HG02840 (cell line): ENCODE measurements around the gene PSMC6.
"Not testable (repeated sequence)": the region's sequence is repeated elsewhere in the genome, so short reads cannot be mapped to it uniquely, and the experiment has no call there.

Source experiments
- ATAC-seq: cut with Tn5 transposase; IDR thresholded peaks from one replicate; pipeline ENCODE4 v1.9.1; 2021; ENCODE audit warnings: mild to moderate bottlenecking, moderate library complexity, moderate number of reproducible peaks; ENCODE audit not compliant: unreplicated experiment, low FRiP score

Gene PSMC6

DNA sequence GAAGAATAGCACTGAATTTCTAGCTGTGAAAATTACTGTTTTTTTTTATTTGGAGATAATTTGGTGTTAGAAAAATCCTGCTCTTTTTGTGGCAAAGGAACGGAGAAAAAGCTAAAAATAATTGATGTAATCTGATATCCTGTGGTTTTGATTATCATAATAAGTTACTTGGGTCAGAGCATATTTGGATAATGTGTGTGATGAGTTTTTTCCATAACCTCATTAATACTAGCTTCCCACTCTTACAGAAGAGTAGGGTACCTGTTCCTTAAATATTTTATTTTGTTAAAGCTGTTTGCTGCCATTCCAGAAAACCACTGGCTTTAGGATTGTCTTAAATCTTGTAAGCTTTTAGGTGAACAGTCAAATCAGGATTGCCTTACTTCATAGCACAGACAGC lies 4.7 kb downstream of the PSMC6 start:
- no peak for ATAC-seq

DNA sequence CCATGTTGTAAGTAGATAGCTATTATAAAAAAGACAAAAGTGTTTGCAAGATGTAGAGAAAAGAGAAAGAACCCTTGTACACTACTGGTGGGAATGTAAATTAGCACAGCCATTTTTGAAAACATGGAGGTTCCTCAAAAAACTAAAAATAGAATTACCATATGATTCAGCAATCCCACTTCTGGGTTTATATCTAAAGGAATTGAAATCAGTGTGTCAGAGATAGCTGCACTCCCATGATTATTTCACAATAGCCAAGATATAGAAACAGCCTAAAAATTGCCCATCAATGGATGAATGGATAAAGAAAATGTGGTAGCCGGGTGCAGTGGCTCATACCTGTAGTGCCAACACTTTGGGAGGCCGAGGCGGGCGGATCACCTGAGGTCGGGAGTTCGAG lies 9.2 kb downstream of the PSMC6 start:
- ATAC-seq, result no peak

DNA sequence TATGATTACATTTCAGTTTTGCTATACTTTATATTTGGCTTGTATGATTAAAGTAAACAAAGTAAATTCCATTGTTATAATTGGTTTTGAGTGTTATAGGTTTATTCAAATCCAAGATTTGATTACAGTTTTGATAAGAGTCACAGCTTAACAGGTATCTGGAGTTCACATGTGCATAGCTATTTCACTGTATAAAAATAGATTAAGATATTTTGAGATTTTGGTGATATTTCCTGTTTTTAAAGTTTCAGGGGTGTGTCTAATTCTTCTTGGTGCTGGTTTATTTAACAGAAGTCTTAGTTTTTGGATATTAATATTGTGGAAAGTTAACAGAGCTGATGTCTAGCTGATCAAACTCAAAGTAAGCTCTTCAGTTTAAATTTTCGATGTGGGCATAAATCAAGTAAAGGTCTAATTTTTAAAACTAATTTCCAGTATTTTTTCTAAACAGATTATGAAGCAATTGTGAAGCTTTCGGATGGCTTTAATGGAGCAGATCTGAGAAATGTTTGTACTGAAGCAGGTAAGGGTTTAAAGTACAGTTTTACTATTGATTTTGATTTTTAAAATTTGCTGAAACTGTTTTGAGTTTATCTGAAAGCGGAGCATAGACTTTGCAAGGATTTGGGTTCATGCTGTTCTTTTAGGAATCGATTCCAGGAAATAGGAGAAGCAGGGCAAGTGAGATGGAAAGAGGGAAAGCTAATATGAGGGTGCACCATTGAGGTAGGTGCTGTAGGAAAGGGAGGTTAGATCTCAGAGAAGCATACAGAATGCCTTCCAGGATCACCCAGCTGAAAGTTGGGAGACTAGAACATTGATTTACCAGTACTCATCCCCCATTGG lies 16.7 kb downstream of the PSMC6 start:
- no peak for ATAC-seq

DNA sequence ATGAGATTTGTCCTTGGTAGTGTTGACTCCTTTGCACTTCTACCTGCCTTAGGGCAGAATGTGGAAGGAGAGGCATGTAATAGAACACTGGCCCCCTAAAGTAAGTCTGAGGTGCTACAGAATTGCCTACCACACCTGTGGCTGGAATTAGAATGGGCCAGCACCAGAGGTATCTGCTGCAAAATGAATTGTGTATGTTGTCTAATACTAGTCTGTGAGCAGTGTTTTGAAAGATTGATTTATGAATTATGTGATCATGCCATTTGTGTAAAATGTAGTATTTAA lies 17.3 kb downstream of the PSMC6 start:
- no peak for ATAC-seq

DNA sequence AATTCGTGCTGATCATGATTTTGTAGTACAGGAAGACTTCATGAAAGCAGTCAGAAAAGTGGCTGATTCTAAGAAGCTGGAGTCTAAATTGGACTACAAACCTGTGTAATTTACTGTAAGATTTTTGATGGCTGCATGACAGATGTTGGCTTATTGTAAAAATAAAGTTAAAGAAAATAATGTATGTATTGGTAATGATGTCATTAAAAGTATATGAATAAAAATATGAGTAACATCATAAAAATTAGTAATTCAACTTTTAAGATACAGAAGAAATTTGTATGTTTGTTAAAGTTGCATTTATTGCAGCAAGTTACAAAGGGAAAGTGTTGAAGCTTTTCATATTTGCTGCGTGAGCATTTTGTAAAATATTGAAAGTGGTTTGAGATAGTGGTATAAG lies 20.5 kb downstream of the PSMC6 start:
- ATAC-seq, result not testable (repeated sequence)

DNA sequence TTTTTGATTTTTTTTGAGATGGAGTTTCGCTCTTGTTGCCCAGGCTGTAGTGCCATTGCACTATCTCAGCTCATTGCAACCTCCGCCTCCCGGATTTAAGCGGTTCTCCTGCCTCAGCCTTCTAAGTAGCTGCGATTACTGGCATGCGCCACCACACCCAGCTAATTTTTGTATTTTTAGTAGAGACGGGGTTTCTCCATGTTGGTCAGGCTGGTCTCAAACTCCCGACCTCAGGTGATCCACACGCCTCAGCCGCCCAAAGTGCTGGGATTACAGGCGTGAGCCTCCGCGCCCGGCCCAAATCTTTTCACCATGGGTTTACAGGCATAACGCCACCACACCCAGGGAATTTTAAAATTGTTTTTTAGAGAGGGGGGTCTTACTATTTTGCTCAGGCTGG lies 22.0 kb downstream of the PSMC6 start:
- not testable (repeated sequence) for ATAC-seq

DNA sequence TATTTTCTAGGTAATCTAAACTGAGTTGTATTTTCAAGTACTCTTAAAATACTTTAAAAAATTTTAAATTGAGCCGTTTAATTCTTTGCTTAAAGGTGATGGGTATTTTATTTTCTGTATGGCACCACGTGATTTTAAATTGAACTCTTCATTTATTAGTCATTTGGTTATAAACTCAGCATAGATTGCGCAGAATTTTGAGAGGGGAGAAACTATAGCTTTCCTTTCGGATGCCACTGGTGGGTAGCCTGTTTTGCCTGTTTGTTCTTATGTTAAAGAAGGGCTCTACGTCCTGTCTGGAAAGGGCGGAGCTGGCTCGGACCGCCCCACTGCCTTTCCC lies 22.6 kb downstream of the PSMC6 start:
- no peak for ATAC-seq

DNA sequence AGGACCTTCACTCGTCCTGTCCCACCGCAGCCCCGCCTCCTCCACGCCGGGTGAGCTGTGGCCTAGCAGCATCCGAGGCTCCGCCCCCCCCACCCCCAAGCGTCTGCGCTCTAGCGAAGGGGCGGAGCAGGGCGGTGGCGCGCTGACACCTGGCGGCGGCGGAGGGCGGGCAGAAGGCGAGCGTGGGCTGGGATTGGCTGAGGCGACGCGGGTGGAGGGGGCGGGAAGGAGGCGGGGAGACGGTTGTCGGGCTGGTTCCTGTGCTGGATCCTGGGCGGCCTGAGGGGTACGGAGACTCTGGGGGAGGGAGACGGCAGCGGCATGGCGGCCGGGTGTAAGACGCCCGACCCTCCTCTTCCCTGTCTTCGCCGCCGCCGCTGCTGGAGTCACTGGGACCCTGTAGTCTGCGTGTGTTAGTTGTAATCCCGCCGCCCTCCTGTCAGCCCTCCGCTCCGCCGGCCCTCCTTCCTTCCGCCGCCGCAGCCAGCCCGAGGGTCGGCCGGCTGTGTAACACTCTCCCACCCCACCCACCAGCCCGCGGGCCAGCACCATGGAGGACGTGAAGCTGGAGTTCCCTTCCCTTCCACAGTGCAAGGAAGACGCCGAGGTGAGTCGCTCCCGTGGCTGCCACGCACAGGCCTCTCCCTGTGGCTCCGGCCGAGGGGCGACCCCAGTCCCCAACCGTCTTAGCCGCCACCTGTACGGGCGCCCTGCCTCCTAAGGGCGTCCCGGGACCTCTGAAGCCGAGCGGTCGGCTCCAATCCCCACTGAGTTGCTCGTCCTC lies 23.1 kb downstream of the PSMC6 start, which contains the start of gene STYX:
Gene STYX (plus strand): TSS at position 242 of the 784 bp plus-strand sequence. CDS start 309 bp downstream, at position 551.
- ATAC-seq, result peak; percentile 93

DNA sequence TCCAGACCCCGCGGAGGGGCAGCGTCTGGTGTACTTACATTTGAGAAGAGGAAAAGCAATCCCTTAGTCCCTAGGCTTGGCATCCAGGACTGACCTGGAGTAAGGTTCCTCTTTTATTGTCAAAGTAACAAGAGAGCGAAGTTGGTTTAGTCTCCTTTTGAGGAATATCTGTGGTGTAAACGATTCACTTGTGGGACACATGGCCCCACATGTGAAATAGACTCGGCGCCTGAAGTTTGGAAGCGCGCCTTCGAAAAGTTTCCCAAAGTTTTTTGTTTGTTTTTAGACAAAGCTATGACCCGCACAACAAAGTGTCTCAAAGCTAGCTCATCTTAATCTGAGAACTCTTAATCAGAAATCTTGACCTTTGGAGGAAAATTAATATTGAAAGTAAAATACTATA lies 23.7 kb downstream of the PSMC6 start:
- no peak for ATAC-seq

DNA sequence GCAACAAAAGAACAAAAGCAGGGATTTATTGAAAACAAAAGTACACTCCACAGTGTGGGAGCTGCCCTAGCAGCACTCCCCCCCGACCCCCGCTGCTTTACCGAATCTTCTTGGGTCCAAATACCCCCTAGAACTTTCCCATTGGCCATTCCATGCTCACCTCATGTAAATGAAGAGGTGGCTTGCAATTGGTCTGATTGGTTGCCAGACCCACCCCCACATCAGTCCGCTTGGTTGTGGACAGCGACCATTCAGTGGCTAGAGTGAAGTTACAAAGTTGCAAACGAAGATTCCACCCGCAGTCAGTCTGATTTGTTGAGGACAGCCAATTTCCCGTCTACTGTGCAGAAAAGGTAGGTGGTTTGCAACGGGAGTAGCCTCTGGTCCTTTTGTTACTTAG lies 26.8 kb downstream of the PSMC6 start:
- ATAC-seq, result no peak

DNA sequence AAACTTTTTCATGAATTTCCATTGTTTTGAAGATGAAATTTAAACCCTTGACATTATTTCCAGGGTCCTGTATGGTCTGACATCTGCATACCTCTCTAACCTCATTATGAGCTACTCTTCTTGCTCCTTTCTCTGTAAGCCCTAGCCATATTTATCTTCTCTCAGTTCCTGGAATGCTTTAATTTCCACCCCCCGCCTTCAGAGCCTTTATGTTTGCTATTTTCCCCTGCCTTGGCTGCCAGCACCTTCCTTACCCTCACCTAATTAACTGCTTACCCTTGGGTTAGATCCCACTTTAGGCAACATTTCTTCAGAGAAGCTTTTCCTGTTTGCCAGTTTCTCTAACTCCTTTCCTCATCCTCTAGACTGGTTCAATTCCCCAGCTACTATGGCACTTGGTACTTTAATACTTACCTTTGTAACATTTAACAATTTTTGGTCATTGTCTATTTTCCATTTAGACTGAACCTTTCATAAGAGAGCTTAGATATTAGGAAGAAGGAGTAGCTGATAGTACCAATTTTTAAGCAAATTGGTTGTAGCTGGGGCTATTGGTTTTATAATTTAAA lies 29.0 kb downstream of the PSMC6 start:
- no peak for ATAC-seq

DNA sequence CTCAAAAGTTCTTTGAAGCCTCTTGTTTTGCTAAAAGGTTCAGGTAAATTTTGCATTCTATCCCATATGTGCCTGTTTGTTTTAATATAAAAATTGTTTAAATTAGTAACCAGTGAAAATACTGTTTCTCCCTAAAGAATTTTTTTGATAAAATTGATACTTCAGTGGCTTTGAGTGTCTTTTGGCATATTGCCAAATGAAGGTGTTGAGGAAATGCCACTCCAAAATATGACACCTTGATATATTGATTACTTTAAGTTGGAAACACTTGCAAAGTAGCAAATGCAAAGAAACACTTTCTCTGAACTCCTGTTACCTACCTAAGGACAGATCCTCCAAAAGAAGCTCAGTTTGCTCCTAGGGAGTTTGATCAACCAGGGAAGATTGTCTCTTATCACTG lies 31.4 kb downstream of the PSMC6 start:
- no peak for ATAC-seq

DNA sequence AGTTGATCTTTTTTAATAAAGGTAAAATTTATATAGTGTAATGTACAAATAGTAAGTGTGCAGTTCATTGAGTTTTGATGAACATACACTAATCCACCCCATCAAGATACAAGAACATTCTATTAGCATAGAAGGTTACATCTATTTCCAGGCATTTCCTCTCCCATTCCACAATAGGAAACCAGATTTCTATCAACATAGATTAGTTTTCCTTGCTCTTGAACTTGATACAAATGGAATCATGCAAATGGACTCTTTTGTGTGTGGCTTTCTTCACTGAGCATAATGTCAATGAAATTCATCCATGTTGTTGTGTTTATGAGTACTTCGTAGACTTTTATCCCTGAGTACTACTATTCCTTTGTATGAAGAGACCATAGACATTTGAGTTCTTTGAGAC lies 33.8 kb downstream of the PSMC6 start:
- ATAC-seq, result no peak

DNA sequence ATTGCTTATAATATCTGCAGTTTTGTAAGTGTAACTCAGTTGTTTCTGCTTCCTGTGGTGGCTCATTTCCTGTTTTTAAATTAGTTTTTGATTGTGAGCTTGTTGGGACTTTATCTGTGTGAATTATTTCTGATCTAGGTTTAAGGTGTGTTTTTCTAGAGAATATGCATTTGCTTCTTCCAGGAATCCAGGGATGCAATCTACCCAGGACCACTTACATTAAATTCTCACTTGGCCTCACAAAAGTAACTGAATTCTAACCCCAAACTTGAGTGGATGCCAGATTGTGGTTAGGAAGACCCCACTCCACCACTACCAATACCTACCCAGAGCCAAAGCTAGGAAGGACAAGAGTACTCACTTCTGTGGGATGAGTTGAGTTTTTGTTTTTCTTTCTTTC lies 34.9 kb downstream of the PSMC6 start:
- peak; percentile 14 for ATAC-seq

DNA sequence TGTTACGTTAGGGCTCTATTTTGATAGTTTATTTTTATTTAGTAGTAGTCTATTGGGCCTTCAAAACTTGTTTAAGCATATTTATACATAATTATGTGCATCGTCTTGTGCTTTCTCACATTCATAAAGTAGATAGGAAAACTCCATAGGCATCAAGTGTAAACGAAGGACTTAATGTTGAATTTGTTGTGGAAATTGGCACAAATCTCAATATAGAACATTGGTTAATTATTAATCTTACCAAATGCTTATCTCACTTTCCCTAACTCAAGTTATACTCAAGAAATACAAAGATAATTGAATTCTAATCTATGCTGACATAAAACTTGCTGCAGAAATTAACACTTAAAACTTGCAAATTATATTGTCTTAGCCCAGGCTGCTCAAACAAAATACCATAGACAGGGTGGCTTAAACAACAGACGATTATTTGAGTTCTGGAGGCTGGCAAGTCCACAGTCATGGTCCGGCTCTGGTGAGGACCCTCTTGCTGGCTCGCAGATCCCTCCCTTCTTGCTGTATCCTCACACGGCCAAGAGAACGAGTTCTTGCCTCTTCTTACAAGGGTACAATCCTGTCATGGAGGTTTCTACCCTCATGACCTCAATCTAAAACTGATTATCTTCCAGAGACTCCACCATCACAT lies 41.8 kb downstream of the PSMC6 start:
- no peak for ATAC-seq

DNA sequence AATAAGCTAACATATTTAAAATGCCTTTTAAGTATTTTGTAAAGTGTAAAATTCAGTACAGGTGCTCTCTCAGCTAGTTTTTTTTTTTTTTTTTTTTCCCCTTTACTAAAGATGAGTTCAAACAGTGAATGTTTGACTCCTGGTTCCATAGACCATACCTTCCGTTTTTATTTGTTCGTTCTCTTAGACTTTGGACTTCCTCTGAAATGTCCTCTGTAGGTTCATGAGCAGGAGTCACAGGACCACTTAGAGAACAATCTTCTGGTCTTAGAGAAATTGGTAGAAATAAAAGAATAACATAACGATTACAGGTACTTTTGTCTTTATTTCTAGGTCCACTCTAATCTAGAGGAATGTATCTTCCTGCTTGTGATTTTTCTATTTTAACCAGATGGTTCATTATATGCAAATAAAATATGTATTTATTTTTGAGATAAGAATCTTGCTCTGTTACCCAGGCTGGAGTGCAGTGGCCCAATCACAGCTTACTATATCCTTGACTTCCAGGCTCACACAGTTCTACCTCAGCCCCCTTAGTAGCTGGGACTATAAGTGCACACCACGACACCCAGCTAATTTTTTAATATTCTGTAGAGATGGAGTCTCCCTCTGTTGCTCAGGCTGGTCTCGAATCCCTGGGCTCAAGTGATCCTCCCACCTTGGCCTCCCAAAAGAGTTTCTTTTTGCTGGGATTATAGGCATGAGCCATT lies 48.8 kb downstream of the PSMC6 start:
- no peak for ATAC-seq

DNA sequence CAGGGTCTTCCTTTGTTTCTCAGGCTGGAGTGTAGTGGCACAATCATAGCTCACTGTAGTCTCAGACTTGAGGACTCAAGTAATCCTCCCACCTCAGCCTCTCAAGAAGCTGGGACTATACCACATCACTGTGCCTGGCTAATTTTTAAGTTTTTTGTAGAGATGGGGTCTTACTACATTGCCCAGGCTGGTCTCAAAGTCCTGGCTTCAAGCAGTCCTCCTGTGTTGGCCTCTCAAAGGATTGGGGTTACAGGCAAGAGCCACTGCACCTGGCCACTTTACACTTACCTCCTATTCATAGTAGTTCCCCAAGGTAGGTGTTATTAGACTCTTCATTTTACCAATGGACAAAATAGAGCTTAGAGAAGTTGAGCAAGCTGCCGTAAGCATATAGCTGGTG lies 52.1 kb downstream of the PSMC6 start:
- no peak for ATAC-seq

DNA sequence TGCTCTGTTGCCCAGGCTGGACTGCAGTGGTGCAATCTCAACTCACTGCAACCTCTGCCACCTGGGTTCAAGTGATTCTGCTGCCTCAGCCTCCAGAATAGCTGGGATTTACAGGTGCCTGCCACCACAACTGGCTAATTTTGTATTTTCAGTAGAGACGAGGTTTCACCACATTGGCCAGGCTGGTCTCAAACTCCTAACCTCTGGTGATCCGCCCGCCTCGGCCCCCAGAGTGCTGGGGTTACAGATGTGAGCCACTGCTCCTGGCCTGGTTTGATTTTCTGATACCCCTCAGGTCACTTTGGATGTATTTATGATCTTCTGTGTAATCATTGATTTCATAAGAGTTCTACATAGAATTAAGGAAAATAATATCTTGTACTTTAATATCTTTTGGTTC lies 55.9 kb downstream of the PSMC6 start:
- not testable (repeated sequence) for ATAC-seq

DNA sequence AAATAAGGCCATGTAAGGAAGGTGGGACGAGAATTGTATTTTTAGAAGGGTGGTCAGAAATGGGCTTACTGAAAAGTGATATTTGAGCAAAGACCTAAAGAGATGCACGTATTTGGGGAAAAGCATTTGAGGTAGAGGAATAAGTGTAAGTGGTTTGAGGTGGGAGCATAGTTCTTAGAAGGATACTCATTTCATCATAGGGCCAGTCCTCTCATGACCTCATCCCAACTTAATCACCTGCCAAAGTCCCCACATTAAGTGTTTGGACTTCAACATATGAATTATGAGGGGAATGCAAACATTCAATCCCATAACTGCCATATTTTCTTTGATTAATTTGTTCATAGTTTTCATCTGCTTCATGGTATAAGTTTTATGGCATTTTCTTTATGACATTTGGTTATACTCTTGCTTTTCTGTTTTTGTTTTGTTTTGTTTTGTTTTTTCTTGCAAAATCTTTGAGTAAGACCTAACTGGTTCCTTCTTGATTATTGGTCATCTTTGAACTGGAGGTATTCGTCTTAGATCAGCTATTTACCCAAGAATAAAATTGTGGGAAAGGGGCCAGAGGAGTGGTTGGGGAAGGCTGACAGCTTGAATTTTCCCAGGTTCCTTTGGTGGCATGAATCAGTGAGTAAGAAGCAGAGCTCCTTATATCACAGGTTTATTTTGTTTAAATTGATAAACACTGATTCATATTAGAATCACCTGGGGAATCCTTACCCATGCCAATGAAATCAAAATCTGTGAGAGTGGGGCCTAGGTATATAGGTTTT lies 60.2 kb downstream of the PSMC6 start:
- ATAC-seq, result no peak

DNA sequence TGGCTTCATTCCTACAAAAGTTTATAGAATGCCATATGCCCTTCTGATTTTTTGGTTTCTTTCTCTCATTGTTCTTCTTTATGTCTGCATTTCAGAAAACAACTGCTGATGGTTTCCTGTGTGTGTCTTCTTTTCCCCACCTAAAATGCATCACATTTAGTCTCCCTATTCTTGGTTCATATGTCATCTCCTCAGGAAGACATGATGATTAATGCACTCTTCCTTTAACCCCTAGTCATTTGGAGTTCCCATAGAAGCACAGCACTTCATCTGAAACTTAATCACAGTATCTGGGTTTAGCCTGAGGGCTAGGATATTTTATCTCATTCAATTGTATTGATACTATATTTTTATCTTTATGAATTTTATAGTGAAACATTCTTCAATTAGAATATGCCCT lies 62.9 kb downstream of the PSMC6 start:
- ATAC-seq, result no peak
